ENCODE results near the gene RALGAPA2. TPM values are rescaled to one million over a fixed set of nuclear protein-coding genes. Genes with fewer than 3 reads are reported as not detected.

RALGAPA2 gene
- total RNA-seq, 1 experiment from 2014 or later: 10.8 TPM

DNA sequence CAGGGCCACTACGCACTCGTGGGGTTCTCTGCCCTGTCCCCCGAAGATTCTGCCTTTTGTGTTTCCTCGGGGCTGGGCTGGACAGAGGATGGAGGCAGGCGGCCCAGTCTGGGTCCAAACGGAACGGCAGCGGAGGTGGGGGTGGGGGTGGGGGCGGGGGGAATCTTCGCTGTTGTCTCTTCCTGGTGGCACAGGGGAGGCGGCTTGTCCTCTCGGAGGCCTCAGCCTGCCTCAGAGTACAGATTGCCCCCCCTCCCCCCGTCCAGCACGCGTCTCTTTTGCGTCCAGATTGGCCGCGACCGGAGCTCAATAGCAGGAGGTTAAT lies 345.9 kb downstream of the RALGAPA2 start (continued):
- TF ChIP-seq, protein P1, sequence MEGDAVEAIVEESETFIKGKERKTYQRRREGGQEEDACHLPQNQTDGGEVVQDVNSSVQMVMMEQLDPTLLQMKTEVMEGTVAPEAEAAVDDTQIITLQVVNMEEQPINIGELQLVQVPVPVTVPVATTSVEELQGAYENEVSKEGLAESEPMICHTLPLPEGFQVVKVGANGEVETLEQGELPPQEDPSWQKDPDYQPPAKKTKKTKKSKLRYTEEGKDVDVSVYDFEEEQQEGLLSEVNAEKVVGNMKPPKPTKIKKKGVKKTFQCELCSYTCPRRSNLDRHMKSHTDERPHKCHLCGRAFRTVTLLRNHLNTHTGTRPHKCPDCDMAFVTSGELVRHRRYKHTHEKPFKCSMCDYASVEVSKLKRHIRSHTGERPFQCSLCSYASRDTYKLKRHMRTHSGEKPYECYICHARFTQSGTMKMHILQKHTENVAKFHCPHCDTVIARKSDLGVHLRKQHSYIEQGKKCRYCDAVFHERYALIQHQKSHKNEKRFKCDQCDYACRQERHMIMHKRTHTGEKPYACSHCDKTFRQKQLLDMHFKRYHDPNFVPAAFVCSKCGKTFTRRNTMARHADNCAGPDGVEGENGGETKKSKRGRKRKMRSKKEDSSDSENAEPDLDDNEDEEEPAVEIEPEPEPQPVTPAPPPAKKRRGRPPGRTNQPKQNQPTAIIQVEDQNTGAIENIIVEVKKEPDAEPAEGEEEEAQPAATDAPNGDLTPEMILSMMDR (IDR thresholded peaks at IDR 0.05 in 2 of 3, conservative IDR thresholded peaks at IDR 0.05 in 1 of 3; ENCODE audit: borderline replicate concordance in 1 of 3, insufficient read depth in 1 of 3, low read depth in 2 of 3, low read length in 2 of 3): no peak
- TF ChIP-seq EGR1 (IDR thresholded peaks at IDR 0.05; ENCODE audit: low read depth) (no peak), RAD21 (IDR thresholded peaks at IDR 0.05; ENCODE audit: low read depth) (no peak), EZH2phosphoT487 (IDR thresholded peaks at IDR 0.05; ENCODE audit: borderline replicate concordance) (no peak), ATF3 (IDR thresholded peaks at IDR 0.05) (no peak), FOSL1 (IDR thresholded peaks at IDR 0.05; ENCODE audit: low read depth) (no peak)

DNA sequence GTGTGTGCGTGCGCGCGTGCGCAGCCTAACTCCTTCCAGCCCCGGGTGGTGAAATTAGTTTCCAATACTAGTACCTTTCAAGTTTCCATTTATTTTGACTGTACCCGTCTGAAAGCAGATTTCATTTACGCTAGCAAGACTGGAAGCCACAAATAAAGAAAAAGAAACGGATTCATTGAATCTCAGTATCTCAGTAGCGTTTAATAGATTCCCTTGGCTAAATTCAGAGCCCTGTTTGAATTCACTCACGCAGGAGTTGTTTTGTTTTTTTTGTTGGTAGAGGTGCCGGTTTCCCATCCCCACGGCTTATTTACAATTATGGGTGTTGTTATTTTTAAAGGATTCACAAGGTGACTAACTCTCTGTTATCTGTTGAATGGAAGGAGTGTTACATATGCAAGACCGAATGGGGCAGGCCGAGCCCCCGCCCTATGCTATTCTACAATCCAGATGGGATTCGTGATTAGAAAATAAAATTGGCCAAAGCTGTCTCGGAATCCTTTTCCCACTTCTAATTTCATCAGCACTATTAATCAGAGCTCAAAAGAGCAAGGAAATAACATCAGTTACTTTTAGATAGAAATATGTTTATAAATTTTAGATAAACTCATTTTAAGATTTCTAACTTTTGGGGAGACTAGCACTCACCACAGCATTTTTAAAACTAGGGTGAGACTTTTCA lies 346.8 kb downstream of the RALGAPA2 start:
- intact Hi-C loops (cut with micrococcal nuclease): no loop called here
- RAD21 ChIA-PET (ENCODE audit: low non-redundant PET in 1 of 2, low total read pairs in 2 of 2, uncharacterized antibody in 2 of 2, unreplicated experiment in 2 of 2): no interaction called here
- H3K4me2 ChIP-seq (ENCODE audit: low read length): no peak overlapping the region
- TF ChIP-seq POLR2A (IDR thresholded peaks at IDR 0.05; ENCODE audit: borderline replicate concordance, extremely low read depth, insufficient read depth, insufficient read length) (no peak), ATF3 (IDR thresholded peaks at IDR 0.05) (no peak), ELF1 (IDR thresholded peaks at IDR 0.05; ENCODE audit: borderline replicate concordance, low read depth) (no peak), MAX (IDR thresholded peaks at IDR 0.05) (no peak), EGR1 (IDR thresholded peaks at IDR 0.05; ENCODE audit: low read depth) (no peak), SIN3A (IDR thresholded peaks at IDR 0.05; ENCODE audit: low read depth) (no peak), TCF7L2 (IDR thresholded peaks at IDR 0.05; ENCODE audit: borderline replicate concordance, extremely low read depth, insufficient read depth, insufficient read length) (no peak), SRF (IDR thresholded peaks at IDR 0.05; ENCODE audit: low read depth) (no peak), ZNF274 (IDR thresholded peaks at IDR 0.05; ENCODE audit: low read depth, low read length) (no peak), EZH2 (IDR thresholded peaks at IDR 0.05) (no peak), CEBPB (IDR thresholded peaks at IDR 0.05; ENCODE audit: low read depth) (no peak), YY1 (IDR thresholded peaks at IDR 0.05; ENCODE audit: extremely low read depth, insufficient replicate concordance, low read depth, low read length) (no peak), RAD21 (IDR thresholded peaks at IDR 0.05; ENCODE audit: low read depth) (no peak)
- TF ChIP-seq, protein P2, sequence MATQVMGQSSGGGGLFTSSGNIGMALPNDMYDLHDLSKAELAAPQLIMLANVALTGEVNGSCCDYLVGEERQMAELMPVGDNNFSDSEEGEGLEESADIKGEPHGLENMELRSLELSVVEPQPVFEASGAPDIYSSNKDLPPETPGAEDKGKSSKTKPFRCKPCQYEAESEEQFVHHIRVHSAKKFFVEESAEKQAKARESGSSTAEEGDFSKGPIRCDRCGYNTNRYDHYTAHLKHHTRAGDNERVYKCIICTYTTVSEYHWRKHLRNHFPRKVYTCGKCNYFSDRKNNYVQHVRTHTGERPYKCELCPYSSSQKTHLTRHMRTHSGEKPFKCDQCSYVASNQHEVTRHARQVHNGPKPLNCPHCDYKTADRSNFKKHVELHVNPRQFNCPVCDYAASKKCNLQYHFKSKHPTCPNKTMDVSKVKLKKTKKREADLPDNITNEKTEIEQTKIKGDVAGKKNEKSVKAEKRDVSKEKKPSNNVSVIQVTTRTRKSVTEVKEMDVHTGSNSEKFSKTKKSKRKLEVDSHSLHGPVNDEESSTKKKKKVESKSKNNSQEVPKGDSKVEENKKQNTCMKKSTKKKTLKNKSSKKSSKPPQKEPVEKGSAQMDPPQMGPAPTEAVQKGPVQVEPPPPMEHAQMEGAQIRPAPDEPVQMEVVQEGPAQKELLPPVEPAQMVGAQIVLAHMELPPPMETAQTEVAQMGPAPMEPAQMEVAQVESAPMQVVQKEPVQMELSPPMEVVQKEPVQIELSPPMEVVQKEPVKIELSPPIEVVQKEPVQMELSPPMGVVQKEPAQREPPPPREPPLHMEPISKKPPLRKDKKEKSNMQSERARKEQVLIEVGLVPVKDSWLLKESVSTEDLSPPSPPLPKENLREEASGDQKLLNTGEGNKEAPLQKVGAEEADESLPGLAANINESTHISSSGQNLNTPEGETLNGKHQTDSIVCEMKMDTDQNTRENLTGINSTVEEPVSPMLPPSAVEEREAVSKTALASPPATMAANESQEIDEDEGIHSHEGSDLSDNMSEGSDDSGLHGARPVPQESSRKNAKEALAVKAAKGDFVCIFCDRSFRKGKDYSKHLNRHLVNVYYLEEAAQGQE (IDR thresholded peaks at IDR 0.05; ENCODE audit: low read depth): no peak

More for the DNA sequence above, 346.8 kb downstream of the RALGAPA2 start:
- no TSS peak for BruUV-seq (replicated peaks)
- Histone ChIP-seq H3K27me3 (ENCODE audit: insufficient read depth, low read length) (peaks cover 19% of the 10 kb centered on the region), H4K20me1 (ENCODE audit: insufficient read depth) (no peaks in the 10 kb centered on the region), H3K79me2 (ENCODE audit: insufficient read depth, low read length) (no peaks in the 10 kb centered on the region), H3K4me3 (replicated peaks in 1 of 2; ENCODE audit: low read depth in 1 of 2, low read length in 2 of 2) (no peak overlapping the region), H3K9me3 (ENCODE audit: control insufficient read depth in 1 of 2, insufficient read depth in 1 of 2, low read depth in 1 of 2, low read length in 2 of 2) (no peaks in the 10 kb centered on the region), H3K36me3 (ENCODE audit: control insufficient read depth in 1 of 2, insufficient read depth in 2 of 2, low read length in 2 of 2) (no peaks in the 10 kb centered on the region), H3K27ac (ENCODE audit: low read depth, low read length) (no peak overlapping the region), H2AFZ (ENCODE audit: low read depth, low read length, poor library complexity, severe bottlenecking) (no peak overlapping the region), H3K4me1 (ENCODE audit: control insufficient read depth in 1 of 2, insufficient read depth in 2 of 2, low read length in 2 of 2) (no peaks in the 10 kb centered on the region), H3K9ac (ENCODE audit: low read length) (no peak overlapping the region), H3K9me2 (ENCODE audit: insufficient read depth) (no peaks in the 10 kb centered on the region)
- DNase-seq (ENCODE audit: low read depth, low spot score): no peak
- POLR2A ChIA-PET: no interaction called here
- no peak for ATAC-seq
- CTCF ChIA-PET: no interaction called here

Measured in HCT116 (cell line).